Neural cell (in vitro differentiated cells): ENCODE data around the gene DBF4B. TPM values are rescaled to one million over a fixed set of nuclear protein-coding genes. Genes with fewer than 3 reads are reported as not detected.
A peak's percentile ranks its signal among the peaks of the same experiment; 100 is the strongest.

Experiments used
- H2AFZ ChIP-seq: fragments of 200-600, 300-800 bp; sonication (generic), shearing (Covaris generic); 2 replicates; pipeline ENCODE4 v1.6.0; 2014; ENCODE audit warnings: low read depth, mild to moderate bottlenecking, antibody characterized with exemption, low read length, moderate library complexity
- H3F3A ChIP-seq: fragments of 200-600 bp; shearing (Covaris generic); 2 replicates; pipeline ENCODE4 v1.6.1; 2016; ENCODE audit warnings: mild to moderate bottlenecking, moderate library complexity, mixed read lengths, antibody characterized with exemption, low read length; ENCODE audit not compliant: insufficient read depth, poor library complexity, severe bottlenecking
- H3K27ac ChIP-seq: fragments of 200-600, 300-800 bp; sonication (generic), shearing (Covaris generic); 2 replicates; pipeline ENCODE4 v1.5.1; 2014; ENCODE audit warnings: mild to moderate bottlenecking, low read length, moderate library complexity
- H3K27me3 ChIP-seq: fragments of 300-800, 200-600 bp; sonication (generic), shearing (Covaris generic); 2 replicates; pipeline ENCODE4 v1.6.0; 2014; ENCODE audit warnings: mild to moderate bottlenecking, low read depth, low read length, moderate library complexity; ENCODE audit not compliant: insufficient read depth
- H3K36me3 ChIP-seq: fragments of 300-800, 200-600 bp; sonication (generic), shearing (Covaris generic); 2 replicates; pipeline ENCODE4 v1.5.1; 2014; ENCODE audit warnings: mild to moderate bottlenecking, antibody characterized with exemption, low read length, moderate library complexity; ENCODE audit not compliant: insufficient read depth
- H3K4me2 ChIP-seq: fragments of 300-800, 200-600 bp; sonication (generic), shearing (Covaris generic); 2 replicates; pipeline ENCODE4 v1.6.0; 2014; ENCODE audit warnings: mild to moderate bottlenecking, low read length
- H3K4me3 ChIP-seq: fragments of 300-800, 200-600 bp; sonication (generic), shearing (Covaris generic); 2 replicates; pipeline ENCODE4 v1.5.1; 2014; ENCODE audit warnings: mild to moderate bottlenecking, low read length, moderate library complexity
- H3K79me2 ChIP-seq: fragments of 200-600 bp; shearing (Covaris generic); replicated peaks from 2 replicates; pipeline ENCODE4 v1.6.0; 2014; ENCODE audit warnings: mild to moderate bottlenecking, low read length, moderate library complexity; ENCODE audit not compliant: insufficient read depth
- H3K9ac ChIP-seq: fragments of 300-800, 200-600 bp; sonication (generic), shearing (Covaris generic); 2 replicates; pipeline ENCODE4 v1.6.1; 2016; ENCODE audit warnings: mild to moderate bottlenecking, low read length, mixed read lengths
- H3K9me2 ChIP-seq: fragments of 200-600 bp; shearing (Covaris generic); 2 replicates; pipeline ENCODE4 v1.6.1; 2016; ENCODE audit warnings: mild to moderate bottlenecking, low read length, mixed read lengths; ENCODE audit not compliant: insufficient read depth
- H3K9me3 ChIP-seq: fragments of 200-600, 300-800 bp; sonication (generic), shearing (Covaris generic); 2 replicates; pipeline ENCODE4 v1.6.1; 2016; ENCODE audit warnings: mild to moderate bottlenecking, mixed run types, low read length, moderate library complexity, mixed read lengths
- H4K20me1 ChIP-seq: fragments of 200-600 bp; shearing (Covaris generic); 2 replicates; pipeline ENCODE4 v1.6.1; 2016; ENCODE audit warnings: mild to moderate bottlenecking, mixed run types; ENCODE audit not compliant: insufficient read depth
- EP300 ChIP-seq: fragments of 450-650 bp; conservative IDR thresholded peaks from 2 replicates; pipeline ENCODE4 v1.6.1; 2014; ENCODE audit warnings: antibody characterized with exemption, mild to moderate bottlenecking, moderate library complexity; ENCODE audit not compliant: poor library complexity, severe bottlenecking
- EZH2 ChIP-seq: fragments of 200-600, 300-800 bp; shearing (Covaris generic), sonication (generic); IDR thresholded peaks from 2 replicates; pipeline ENCODE4 v1.6.1; 2014; ENCODE audit warnings: antibody characterized with exemption, low read length, borderline replicate concordance, mild to moderate bottlenecking; ENCODE audit not compliant: insufficient read depth, poor library complexity, severe bottlenecking
- MXI1 ChIP-seq: fragments of 450-650 bp; conservative IDR thresholded peaks from 2 replicates; pipeline ENCODE4 v1.6.1; 2014; ENCODE audit warnings: antibody characterized with exemption, mild to moderate bottlenecking; ENCODE audit not compliant: poor library complexity, severe bottlenecking
- POLR2AphosphoS5 ChIP-seq: IDR thresholded peaks from 2 replicates; pipeline ENCODE4 v1.6.1; 2012
- RAD21 ChIP-seq: fragments of 450-650 bp; conservative IDR thresholded peaks from 2 replicates; pipeline ENCODE4 v1.6.1; 2014; ENCODE audit warnings: antibody characterized with exemption, mild to moderate bottlenecking, moderate library complexity
- SMC3 ChIP-seq: fragments of 450-650 bp; conservative IDR thresholded peaks from 2 replicates; pipeline ENCODE4 v1.6.1; 2014; ENCODE audit warnings: antibody characterized with exemption, mild to moderate bottlenecking, moderate library complexity; ENCODE audit not compliant: poor library complexity
- TAF1 ChIP-seq: IDR thresholded peaks from 2 replicates; pipeline ENCODE4 v1.6.1; 2012; ENCODE audit warnings: low read depth
- polyA plus RNA-seq: library from polyadenylated mRNA; depleted of rRNA; stranded (reverse); fragments of >200 nt; gene quantifications from 2 replicates; pipeline ENCODE4 v1.2.3, GENCODE V29; 2014
- TF ChIP-seq, protein P1 (sequence below): IDR thresholded peaks from 2 replicates; pipeline ENCODE4 v1.6.1; 2012; ENCODE audit warnings: borderline replicate concordance
- TF ChIP-seq, protein P2 (sequence below): fragments of 450-650 bp; IDR thresholded peaks from 2 replicates; pipeline ENCODE4 v1.5.1; 2014; ENCODE audit warnings: antibody characterized with exemption, mild to moderate bottlenecking, moderate library complexity; ENCODE audit not compliant: poor library complexity, severe bottlenecking

DBF4B gene
- polyA plus RNA-seq, 1 donor from 2014 or later = 10.7 TPM

DNA sequence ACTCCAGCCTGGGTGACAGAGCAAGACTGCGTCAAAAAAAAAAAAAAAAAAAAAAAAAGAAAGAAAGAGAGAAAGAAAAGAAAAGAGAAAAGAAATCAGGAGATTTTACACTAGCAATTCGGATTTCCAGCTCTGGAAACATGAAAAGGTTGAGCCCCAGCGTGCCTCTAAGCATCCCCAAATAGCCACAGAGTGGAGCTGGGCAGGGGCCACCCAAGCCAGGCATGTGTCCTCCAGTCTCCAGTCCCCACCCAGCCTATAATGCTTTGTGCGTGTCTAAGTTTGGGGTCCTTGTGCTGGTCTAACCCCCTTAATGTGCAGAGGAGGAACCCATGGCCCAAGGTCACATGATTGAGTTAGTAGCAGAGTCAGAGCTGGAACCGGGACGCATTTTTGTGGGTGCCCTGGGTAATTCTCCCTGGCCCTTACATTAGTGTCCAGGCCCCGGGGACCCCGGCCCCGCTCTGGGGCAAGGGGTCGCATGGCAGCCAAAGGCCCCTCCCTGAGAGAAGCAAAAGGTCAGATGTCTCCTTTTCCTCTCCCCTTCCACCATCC, 70.3 kb downstream of the DBF4B start:
- no peak overlapping the region for H3K27ac ChIP-seq
- H2AFZ ChIP-seq = no peak overlapping the region
- H3K4me3 ChIP-seq = no peak overlapping the region
- H3K79me2 ChIP-seq = no peaks in the 10 kb centered on the region
- TF ChIP-seq SMC3 = no peak
- no peak for TF ChIP-seq POLR2AphosphoS5
- TF ChIP-seq, protein P1, sequence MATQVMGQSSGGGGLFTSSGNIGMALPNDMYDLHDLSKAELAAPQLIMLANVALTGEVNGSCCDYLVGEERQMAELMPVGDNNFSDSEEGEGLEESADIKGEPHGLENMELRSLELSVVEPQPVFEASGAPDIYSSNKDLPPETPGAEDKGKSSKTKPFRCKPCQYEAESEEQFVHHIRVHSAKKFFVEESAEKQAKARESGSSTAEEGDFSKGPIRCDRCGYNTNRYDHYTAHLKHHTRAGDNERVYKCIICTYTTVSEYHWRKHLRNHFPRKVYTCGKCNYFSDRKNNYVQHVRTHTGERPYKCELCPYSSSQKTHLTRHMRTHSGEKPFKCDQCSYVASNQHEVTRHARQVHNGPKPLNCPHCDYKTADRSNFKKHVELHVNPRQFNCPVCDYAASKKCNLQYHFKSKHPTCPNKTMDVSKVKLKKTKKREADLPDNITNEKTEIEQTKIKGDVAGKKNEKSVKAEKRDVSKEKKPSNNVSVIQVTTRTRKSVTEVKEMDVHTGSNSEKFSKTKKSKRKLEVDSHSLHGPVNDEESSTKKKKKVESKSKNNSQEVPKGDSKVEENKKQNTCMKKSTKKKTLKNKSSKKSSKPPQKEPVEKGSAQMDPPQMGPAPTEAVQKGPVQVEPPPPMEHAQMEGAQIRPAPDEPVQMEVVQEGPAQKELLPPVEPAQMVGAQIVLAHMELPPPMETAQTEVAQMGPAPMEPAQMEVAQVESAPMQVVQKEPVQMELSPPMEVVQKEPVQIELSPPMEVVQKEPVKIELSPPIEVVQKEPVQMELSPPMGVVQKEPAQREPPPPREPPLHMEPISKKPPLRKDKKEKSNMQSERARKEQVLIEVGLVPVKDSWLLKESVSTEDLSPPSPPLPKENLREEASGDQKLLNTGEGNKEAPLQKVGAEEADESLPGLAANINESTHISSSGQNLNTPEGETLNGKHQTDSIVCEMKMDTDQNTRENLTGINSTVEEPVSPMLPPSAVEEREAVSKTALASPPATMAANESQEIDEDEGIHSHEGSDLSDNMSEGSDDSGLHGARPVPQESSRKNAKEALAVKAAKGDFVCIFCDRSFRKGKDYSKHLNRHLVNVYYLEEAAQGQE = no peak
- no peak for TF ChIP-seq EZH2
- TF ChIP-seq, protein P2, sequence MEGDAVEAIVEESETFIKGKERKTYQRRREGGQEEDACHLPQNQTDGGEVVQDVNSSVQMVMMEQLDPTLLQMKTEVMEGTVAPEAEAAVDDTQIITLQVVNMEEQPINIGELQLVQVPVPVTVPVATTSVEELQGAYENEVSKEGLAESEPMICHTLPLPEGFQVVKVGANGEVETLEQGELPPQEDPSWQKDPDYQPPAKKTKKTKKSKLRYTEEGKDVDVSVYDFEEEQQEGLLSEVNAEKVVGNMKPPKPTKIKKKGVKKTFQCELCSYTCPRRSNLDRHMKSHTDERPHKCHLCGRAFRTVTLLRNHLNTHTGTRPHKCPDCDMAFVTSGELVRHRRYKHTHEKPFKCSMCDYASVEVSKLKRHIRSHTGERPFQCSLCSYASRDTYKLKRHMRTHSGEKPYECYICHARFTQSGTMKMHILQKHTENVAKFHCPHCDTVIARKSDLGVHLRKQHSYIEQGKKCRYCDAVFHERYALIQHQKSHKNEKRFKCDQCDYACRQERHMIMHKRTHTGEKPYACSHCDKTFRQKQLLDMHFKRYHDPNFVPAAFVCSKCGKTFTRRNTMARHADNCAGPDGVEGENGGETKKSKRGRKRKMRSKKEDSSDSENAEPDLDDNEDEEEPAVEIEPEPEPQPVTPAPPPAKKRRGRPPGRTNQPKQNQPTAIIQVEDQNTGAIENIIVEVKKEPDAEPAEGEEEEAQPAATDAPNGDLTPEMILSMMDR = no peak
- no peak for TF ChIP-seq RAD21
- TF ChIP-seq MXI1 = no peak
- no peak for TF ChIP-seq EP300
- TF ChIP-seq TAF1 = no peak
- no peaks in the 10 kb centered on the region for H3K9me3 ChIP-seq
- H3K36me3 ChIP-seq = no peaks in the 10 kb centered on the region
- no peak overlapping the region for H3K4me2 ChIP-seq
- no peak overlapping the region for H3K9ac ChIP-seq
- peaks cover 6% of the 10 kb centered on the region for H3K27me3 ChIP-seq
- H4K20me1 ChIP-seq = no peaks in the 10 kb centered on the region
- no peaks in the 10 kb centered on the region for H3F3A ChIP-seq
- H3K9me2 ChIP-seq = no peaks in the 10 kb centered on the region

DNA sequence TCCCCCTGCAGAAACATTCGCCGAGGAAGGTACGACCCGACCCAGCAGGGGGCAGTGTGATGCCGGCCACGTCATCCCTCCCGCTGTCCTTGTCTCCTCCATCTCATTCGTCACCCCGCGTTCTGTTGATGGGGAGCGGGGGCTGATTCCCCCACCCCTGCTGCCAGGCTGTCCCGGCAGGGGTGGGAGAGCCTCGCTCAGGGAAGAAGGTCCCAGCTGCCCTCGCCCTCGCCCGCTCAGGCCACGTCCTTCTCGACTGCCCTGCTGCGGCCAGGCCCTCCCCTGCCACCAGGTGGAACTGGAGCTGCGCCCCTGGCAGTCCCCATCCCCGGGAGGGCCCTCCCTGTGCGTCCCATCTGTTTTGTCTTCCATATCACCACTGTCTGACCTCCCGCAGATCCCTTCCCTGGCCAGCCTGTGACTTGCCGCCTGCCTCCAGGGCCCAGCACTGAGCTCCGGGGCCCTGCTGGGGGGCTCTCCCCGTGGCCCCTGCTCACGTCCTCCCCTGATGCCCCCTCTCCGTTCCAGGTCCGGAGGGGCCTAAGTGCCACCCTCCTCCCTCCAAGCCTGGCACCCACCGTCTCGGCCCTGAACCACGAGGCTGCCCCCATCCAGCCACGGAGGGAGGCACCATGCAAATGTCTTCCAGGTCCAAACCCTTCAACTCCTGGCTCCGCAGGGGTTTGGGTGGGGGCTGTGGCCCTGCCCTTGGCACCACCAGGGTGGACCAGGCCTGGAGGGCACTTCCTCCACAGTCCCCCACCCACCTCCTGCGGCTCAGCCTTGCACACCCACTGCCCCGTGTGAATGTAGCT, 71.0 kb downstream of the DBF4B start:
- TF ChIP-seq, protein P2 = peak; percentile 72
- TF ChIP-seq EZH2 (no peak), RAD21 (peak; percentile 59), SMC3 (peak; percentile 53)
- Histone ChIP-seq H3K9me2 (no peaks in the 10 kb centered on the region), H3K4me2 (no peak overlapping the region), H3F3A (no peaks in the 10 kb centered on the region), H3K36me3 (no peaks in the 10 kb centered on the region), H3K27ac (no peak overlapping the region), H3K79me2 (no peaks in the 10 kb centered on the region), H3K9ac (no peak overlapping the region), H3K27me3 (peaks cover 6% of the 10 kb centered on the region), H3K9me3 (no peaks in the 10 kb centered on the region), H2AFZ (no peak overlapping the region), H4K20me1 (no peaks in the 10 kb centered on the region), H3K4me3 (no peak overlapping the region)
